GM18520 (cell line): ENCODE results near the gene CSNK1G1.
"Not testable (repeated sequence)": the region's sequence is repeated elsewhere in the genome, so short reads cannot be mapped to it uniquely, and the experiment has no call there.

Experiments used
- ATAC-seq: cut with Tn5 transposase; IDR thresholded peaks from one replicate; pipeline ENCODE4 v1.9.1; 2021; ENCODE audit not compliant: unreplicated experiment

The CSNK1G1 gene

DNA sequence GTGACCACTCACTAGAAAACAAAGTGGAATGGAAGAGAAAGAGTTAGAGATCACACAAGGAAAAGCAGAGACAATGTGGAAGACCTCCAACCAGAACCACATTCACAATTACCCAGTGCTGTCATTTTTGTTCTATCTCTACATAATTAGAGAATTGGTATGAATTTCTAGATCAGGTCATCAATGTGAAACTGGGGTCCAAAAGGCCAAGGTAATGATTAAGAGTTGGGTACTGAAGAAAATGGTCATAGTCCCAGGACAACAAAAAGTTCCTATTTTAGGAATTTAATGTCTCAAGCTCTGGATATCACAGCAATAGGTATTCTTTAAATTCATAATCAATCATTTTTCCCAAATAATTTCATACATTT, 108.5 kb downstream of the CSNK1G1 start:
- ATAC-seq: no peak

GRCh38 chr15:64246364-64247189, 109.4 kb downstream of the CSNK1G1 start:
- peak; percentile 73 for ATAC-seq

GRCh38 chr15:64245405-64245804, 110.6 kb downstream of the CSNK1G1 start:
- ATAC-seq: no peak

DNA sequence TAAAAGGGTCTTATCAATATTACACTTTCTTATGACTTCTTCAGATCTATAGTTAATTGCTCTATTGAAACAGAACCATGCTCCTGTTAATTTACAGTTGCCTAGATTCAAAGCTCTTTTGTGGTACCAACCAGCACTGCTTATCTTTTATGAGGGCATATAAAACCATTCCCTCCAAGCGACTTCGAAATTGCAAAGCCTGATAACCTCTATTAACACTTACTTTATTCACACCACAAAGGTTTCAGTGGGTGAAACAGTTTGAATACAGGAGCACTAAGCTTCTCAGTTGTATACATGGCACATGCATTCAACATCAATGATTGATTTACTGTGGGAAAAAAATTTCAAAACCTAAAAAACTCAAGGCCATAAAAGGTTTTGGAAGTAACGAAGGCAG, 118.3 kb downstream of the CSNK1G1 start:
- no peak for ATAC-seq

DNA sequence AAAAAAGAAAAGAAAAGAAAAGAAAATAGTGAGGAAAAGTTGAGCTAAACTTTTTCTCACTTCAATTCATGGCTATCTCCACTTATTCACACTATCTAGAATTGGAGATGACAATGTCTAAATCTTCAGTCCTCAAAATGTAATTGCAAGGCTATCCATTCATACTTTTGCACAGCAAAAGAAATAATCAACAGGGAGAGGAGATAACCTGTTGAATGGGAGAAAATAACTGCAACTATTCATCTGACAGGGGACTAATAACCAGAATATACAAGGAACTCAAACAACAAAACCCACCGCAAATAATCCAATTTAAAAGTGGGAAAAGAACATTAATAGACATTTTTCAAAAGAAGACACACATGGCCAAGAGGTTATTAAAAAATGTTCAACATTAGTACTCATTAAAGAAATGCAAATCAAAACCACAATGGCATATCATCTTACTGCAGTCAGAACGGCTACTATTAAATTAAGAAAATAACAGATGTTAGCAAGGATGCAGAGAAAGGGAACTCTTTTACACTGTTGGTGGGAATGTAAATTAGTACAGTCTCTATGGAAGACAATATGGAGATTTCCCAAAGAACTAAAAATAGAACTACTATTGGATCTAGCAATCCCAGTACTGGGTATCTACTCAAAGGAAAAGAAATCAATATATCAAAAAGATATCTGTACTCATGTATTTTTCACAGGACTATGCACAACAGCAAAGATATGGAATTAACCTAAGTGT, 119.6 kb downstream of the CSNK1G1 start:
- no peak for ATAC-seq

- no peak for ATAC-seq
These were observed 120.4 kb downstream of the CSNK1G1 start for GRCh38 chr15:64235552-64235951.

DNA sequence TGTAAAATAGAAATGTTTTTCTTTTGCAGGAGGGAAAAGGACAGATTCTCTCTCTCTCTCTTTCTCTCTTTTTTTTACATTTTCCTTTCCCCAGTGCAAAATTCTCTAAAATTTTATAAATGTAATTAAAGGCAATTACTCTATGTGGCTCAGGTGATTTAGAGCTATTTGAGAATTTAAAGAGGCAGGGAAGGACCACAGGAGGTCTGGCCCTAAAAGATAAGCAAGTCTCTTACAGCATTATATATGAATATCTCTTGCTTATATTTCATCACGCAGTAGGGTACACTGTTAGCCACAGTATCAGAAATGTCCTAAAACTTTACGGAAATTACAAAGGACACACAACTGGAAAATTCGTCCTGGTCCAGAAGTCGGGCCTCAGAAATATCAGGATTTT, 122.7 kb downstream of the CSNK1G1 start:
- ATAC-seq: no peak

GRCh38 chr15:64232400-64232799, 123.6 kb downstream of the CSNK1G1 start:
- no peak for ATAC-seq

DNA sequence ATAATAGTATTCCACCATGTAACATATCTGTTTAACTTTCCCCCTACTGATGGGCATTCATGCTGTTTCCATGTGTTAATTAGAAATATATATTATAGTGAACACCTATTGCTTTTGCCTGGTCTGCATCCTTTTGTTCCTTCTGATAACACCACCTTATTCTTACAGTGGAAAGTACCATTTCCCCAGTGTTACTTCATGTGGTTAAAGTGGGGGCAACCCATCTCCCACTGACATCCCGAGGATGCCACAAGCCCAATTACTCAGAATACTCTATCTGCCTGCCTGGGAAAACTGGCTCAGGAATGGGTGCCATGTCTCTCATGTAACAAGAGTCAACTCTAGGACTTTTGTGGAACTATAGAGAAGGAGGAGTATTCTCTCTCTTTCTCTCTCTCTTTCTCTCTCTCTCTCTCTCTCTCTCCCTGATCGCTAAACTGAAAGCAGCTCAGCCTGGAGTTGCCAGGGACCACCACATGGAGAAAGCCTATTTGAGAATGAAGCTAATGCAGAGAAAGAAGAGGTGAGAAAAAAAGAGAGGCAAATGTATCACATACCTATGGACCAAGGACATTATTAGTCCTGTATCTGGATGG, 126.7 kb downstream of the CSNK1G1 start:
- ATAC-seq: no peak

- ATAC-seq: no peak
These were observed 130.2 kb downstream of the CSNK1G1 start for GRCh38 chr15:64225804-64226203.

DNA sequence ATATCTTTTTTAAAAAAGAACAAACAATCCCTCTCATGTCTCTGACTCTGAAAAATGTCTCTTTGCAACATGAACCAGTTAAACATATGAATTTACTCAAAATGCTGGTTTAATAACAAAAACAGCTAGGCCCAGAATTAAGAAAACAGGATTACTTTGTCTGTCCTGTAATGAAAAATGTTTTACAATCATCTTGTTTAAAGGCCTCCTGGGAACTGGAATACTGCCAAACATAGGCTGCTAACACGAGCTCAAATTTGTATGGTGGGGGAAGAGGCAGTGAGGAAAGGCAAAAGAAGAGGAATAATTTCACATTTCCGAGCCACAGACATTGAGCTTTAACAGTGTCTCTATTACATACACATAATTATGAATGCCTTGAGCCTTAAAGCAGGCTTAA, 131.5 kb downstream of the CSNK1G1 start:
- no peak for ATAC-seq

DNA sequence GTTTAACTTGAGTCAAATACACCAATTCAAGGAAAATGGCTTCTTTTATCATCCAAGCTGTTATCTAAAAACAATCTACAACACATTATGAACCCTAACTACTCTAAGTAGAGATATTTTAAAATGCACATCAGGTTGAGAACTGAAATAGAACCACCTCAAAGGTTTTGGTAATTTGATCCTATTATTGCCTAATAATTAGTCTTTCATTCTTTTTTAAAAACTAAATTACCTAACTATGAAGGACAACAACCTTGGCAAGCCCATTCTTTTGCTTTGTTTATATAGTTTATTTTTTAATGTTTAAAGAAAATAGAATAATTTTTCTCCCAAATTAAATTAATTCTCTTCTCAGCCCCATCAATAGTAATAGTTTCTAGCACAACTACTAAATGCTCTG, 132.1 kb downstream of the CSNK1G1 start:
- ATAC-seq: no peak

- ATAC-seq: no peak
These were observed 133.2 kb downstream of the CSNK1G1 start for GRCh38 chr15:64222573-64223366.

- ATAC-seq: not testable (repeated sequence)
These were observed 134.1 kb downstream of the CSNK1G1 start for GRCh38 chr15:64221911-64222310.

- not testable (repeated sequence) for ATAC-seq
These were observed 138.6 kb downstream of the CSNK1G1 start for GRCh38 chr15:64217429-64217750.

DNA sequence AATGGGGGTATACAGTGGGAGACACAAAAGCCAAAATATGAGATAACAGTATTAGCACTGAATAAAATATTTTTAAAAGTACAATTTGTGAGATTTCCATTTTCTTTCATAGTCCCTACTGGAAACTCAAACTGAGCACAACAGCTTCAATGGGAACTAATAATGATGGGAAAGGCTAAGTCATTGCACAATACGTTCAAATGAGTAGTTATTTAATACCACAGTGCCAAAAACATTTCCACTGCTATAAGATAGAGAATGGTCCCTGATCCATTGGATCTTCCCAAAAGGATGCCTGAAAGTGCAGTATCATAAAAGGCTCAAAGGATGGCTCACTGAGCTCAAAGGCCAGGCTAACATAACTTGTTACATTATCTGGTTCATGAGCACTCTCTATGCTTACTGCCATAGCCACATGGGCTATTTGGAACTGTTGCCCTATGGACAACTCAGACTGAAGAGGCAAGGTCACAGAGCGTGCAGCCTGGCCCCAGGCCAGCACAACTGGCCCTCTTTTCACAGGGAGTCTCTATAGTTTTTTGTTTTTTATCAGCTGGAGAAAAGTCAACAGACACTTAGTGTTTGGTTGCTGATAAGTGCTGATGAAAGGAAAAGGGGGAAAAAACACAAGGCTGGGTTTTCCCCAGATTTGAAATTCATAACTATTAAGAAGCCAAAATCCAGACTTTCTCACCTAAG, 139.1 kb downstream of the CSNK1G1 start:
- no peak for ATAC-seq

GRCh38 chr15:64216196-64216595, 139.8 kb downstream of the CSNK1G1 start:
- ATAC-seq: no peak

GRCh38 chr15:64213646-64214045, 142.3 kb downstream of the CSNK1G1 start:
- no peak for ATAC-seq

GRCh38 chr15:64211696-64212095, 144.3 kb downstream of the CSNK1G1 start:
- ATAC-seq: no peak

- no peak for ATAC-seq
These were observed 145.6 kb downstream of the CSNK1G1 start for GRCh38 chr15:64210371-64210770.
